Smooth muscle cell (in vitro differentiated cells): ENCODE results near the gene HOXD10. TPM values are rescaled to one million over a fixed set of nuclear protein-coding genes. Genes with fewer than 3 reads are reported as not detected.
A peak's percentile ranks its signal among the peaks of the same experiment; 100 is the strongest.

Source experiments
- DNase-seq: peaks from one replicate; lab custom pipeline; 2025; ENCODE audit not compliant: unreplicated experiment; lab: John Stamatoyannopoulos, UW
- H2AFZ ChIP-seq: fragments of 200-600 bp; sonication (generic); 2 replicates; pipeline ENCODE4 v1.6.0; 2016; ENCODE audit warnings: antibody characterized with exemption, low read depth, mild to moderate bottlenecking
- H3F3A ChIP-seq: fragments of 200-600 bp; sonication (generic); 2 replicates; pipeline ENCODE4 v1.6.0; 2017; ENCODE audit warnings: antibody characterized with exemption, low read depth
- H3K27ac ChIP-seq: fragments of 200-600 bp; sonication (generic); 2 replicates; pipeline ENCODE4 v1.5.1; 2016; ENCODE audit warnings: low read depth, mild to moderate bottlenecking
- H3K27me3 ChIP-seq: fragments of 200-600 bp; sonication (generic); 2 replicates; pipeline ENCODE4 v1.6.1; 2016; ENCODE audit warnings: low read depth, mild to moderate bottlenecking
- H3K36me3 ChIP-seq: fragments of 200-600 bp; sonication (generic); 2 replicates; pipeline ENCODE4 v1.5.1; 2016; ENCODE audit warnings: low read depth
- H3K4me1 ChIP-seq: fragments of 200-600 bp; sonication (generic); 2 replicates; pipeline ENCODE4 v1.5.1; 2016; ENCODE audit warnings: low read depth
- H3K4me2 ChIP-seq: fragments of 200-600 bp; sonication (generic); 2 replicates; pipeline ENCODE4 v1.6.0; 2016; ENCODE audit warnings: mild to moderate bottlenecking
- H3K4me3 ChIP-seq: fragments of 200-600 bp; sonication (generic); 2 replicates; pipeline ENCODE4 v1.5.1; 2016; ENCODE audit warnings: mild to moderate bottlenecking
- H3K79me2 ChIP-seq: fragments of 200-600 bp; sonication (generic); 2 replicates; pipeline ENCODE4 v1.6.0; 2016; ENCODE audit warnings: low read depth, mild to moderate bottlenecking
- H3K9ac ChIP-seq: fragments of 200-600 bp; sonication (generic); 2 replicates; pipeline ENCODE4 v1.6.0; 2016; ENCODE audit warnings: low read depth
- H3K9me3 ChIP-seq: fragments of 200-600 bp; sonication (generic); replicated peaks from 2 replicates; pipeline ENCODE4 v1.5.1; 2016; ENCODE audit warnings: low read depth
- H4K20me1 ChIP-seq: fragments of 200-600 bp; sonication (generic); 2 replicates; pipeline ENCODE4 v1.6.0; 2016; ENCODE audit warnings: low read depth
- CTCF ChIP-seq: fragments of 200-600 bp; sonication (generic); IDR thresholded peaks from 2 replicates; pipeline ENCODE4 v1.5.1; 2017; ENCODE audit warnings: borderline replicate concordance, mild to moderate bottlenecking, antibody characterized with exemption; ENCODE audit not compliant: insufficient read depth, poor library complexity, severe bottlenecking
- WGBS: methylation state at CpG from one replicate; pipeline ENCODE4 v1.1.7; 2016; ENCODE audit warnings: low lambda C conversion rate; 5-methylcytosine and 5-hydroxymethylcytosine counted together
- polyA plus RNA-seq: library from polyadenylated mRNA; unstranded; fragments of >200 nt; fragmentation: Nextera tagmentation; extraction: Ambion mirVana; gene quantifications from 2 replicates; pipeline ENCODE4 v1.2.1, GENCODE V29; 2016
- total RNA-seq: library from RNA; depleted of rRNA; stranded (reverse); fragments of >200 nt; gene quantifications from 2 replicates; pipeline ENCODE4 v1.2.3, GENCODE V29; 2014

The HOXD10 gene
- total and polyA plus RNA-seq, 2 experiments from 2014 or later = 9.9 to 11.4 TPM

GRCh38 chr2:176103742-176104315, 12.7 kb upstream of the HOXD10 start:
- Histone ChIP-seq H3K36me3 (no peaks in the 10 kb centered on the region), H3K27ac (peak overlapping the region; percentile 81), H3K4me1 (no peaks in the 10 kb centered on the region), H4K20me1 (peaks cover 19% of the 10 kb centered on the region), H3F3A (no peaks in the 10 kb centered on the region), H2AFZ (no peak overlapping the region), H3K27me3 (peaks cover 92% of the 10 kb centered on the region), H3K4me2 (peak overlapping the region; percentile 92), H3K9me3 (no peaks in the 10 kb centered on the region), H3K79me2 (peaks cover 11% of the 10 kb centered on the region), H3K4me3 (peak overlapping the region; percentile 57), H3K9ac (peak overlapping the region; percentile 35)
- TF ChIP-seq CTCF = no peak
- WGBS = 1% methylated on average over 17 of the region's 17 CpGs
- DNase-seq = no peak

GRCh38 chr2:176104316-176105077, 12.1 kb upstream of the HOXD10 start:
- Histone ChIP-seq H2AFZ (peak overlapping the region; percentile 82), H3K27me3 (peaks cover 92% of the 10 kb centered on the region), H3K79me2 (peaks cover 11% of the 10 kb centered on the region), H3K36me3 (no peaks in the 10 kb centered on the region), H3F3A (no peaks in the 10 kb centered on the region), H3K4me1 (no peaks in the 10 kb centered on the region), H4K20me1 (peaks cover 26% of the 10 kb centered on the region), H3K9me3 (no peaks in the 10 kb centered on the region), H3K27ac (peak overlapping the region; percentile 81), H3K9ac (peak overlapping the region; percentile 41), H3K4me3 (peak overlapping the region; percentile 57), H3K4me2 (peak overlapping the region; percentile 92)
- under 1% methylated on average over 52 of the region's 56 CpGs for WGBS
- no peak for DNase-seq
- TF ChIP-seq CTCF = no peak

GRCh38 chr2:176105078-176105729, 11.4 kb upstream of the HOXD10 start:
- no peak for TF ChIP-seq CTCF
- no peak for DNase-seq
- H3K36me3 ChIP-seq = no peaks in the 10 kb centered on the region
- peak overlapping the region; percentile 81 for H3K27ac ChIP-seq
- peak overlapping the region; percentile 92 for H3K4me2 ChIP-seq
- no peaks in the 10 kb centered on the region for H3F3A ChIP-seq
- peaks cover 33% of the 10 kb centered on the region for H4K20me1 ChIP-seq
- no peaks in the 10 kb centered on the region for H3K9me3 ChIP-seq
- peaks cover 11% of the 10 kb centered on the region for H3K79me2 ChIP-seq
- H3K4me3 ChIP-seq = peak overlapping the region; percentile 57
- WGBS = 6% methylated on average over 21 of the region's 25 CpGs
- no peaks in the 10 kb centered on the region for H3K4me1 ChIP-seq
- peak overlapping the region; percentile 41 for H3K9ac ChIP-seq
- peaks cover 92% of the 10 kb centered on the region for H3K27me3 ChIP-seq
- peak overlapping the region; percentile 82 for H2AFZ ChIP-seq
